ENCODE measurements around the gene RALB. TPM values are rescaled to one million over a fixed set of nuclear protein-coding genes. Genes with fewer than 3 reads are reported as not detected.

Gene RALB
- total and polyA plus RNA-seq, 2 of the 8 experiments (the other 6 are each of a cell fraction or from before 2014, with no cell fraction given): 12.0 to 16.6 TPM

DNA sequence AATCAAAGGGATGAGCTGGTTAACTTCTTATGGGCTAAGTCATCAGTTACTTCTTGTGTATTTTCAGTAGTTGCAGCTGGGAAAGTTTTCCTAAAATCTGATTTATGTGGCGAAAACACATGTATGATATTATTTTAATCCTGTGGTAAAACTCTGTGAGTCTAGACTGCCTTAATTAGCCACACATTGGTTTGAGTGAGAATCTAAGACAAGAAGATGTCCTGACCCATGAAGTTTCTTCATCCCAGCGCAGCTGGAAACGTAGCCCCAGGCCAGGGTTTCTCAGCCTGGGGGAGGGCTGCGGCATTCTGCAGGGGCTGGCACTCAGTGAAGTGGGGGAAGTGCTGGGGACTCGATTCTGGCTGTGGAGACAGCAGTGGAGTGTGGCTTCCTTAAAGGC lies 48.6 kb downstream of the RALB start (continued):
- TF ChIP-seq, protein P1, sequence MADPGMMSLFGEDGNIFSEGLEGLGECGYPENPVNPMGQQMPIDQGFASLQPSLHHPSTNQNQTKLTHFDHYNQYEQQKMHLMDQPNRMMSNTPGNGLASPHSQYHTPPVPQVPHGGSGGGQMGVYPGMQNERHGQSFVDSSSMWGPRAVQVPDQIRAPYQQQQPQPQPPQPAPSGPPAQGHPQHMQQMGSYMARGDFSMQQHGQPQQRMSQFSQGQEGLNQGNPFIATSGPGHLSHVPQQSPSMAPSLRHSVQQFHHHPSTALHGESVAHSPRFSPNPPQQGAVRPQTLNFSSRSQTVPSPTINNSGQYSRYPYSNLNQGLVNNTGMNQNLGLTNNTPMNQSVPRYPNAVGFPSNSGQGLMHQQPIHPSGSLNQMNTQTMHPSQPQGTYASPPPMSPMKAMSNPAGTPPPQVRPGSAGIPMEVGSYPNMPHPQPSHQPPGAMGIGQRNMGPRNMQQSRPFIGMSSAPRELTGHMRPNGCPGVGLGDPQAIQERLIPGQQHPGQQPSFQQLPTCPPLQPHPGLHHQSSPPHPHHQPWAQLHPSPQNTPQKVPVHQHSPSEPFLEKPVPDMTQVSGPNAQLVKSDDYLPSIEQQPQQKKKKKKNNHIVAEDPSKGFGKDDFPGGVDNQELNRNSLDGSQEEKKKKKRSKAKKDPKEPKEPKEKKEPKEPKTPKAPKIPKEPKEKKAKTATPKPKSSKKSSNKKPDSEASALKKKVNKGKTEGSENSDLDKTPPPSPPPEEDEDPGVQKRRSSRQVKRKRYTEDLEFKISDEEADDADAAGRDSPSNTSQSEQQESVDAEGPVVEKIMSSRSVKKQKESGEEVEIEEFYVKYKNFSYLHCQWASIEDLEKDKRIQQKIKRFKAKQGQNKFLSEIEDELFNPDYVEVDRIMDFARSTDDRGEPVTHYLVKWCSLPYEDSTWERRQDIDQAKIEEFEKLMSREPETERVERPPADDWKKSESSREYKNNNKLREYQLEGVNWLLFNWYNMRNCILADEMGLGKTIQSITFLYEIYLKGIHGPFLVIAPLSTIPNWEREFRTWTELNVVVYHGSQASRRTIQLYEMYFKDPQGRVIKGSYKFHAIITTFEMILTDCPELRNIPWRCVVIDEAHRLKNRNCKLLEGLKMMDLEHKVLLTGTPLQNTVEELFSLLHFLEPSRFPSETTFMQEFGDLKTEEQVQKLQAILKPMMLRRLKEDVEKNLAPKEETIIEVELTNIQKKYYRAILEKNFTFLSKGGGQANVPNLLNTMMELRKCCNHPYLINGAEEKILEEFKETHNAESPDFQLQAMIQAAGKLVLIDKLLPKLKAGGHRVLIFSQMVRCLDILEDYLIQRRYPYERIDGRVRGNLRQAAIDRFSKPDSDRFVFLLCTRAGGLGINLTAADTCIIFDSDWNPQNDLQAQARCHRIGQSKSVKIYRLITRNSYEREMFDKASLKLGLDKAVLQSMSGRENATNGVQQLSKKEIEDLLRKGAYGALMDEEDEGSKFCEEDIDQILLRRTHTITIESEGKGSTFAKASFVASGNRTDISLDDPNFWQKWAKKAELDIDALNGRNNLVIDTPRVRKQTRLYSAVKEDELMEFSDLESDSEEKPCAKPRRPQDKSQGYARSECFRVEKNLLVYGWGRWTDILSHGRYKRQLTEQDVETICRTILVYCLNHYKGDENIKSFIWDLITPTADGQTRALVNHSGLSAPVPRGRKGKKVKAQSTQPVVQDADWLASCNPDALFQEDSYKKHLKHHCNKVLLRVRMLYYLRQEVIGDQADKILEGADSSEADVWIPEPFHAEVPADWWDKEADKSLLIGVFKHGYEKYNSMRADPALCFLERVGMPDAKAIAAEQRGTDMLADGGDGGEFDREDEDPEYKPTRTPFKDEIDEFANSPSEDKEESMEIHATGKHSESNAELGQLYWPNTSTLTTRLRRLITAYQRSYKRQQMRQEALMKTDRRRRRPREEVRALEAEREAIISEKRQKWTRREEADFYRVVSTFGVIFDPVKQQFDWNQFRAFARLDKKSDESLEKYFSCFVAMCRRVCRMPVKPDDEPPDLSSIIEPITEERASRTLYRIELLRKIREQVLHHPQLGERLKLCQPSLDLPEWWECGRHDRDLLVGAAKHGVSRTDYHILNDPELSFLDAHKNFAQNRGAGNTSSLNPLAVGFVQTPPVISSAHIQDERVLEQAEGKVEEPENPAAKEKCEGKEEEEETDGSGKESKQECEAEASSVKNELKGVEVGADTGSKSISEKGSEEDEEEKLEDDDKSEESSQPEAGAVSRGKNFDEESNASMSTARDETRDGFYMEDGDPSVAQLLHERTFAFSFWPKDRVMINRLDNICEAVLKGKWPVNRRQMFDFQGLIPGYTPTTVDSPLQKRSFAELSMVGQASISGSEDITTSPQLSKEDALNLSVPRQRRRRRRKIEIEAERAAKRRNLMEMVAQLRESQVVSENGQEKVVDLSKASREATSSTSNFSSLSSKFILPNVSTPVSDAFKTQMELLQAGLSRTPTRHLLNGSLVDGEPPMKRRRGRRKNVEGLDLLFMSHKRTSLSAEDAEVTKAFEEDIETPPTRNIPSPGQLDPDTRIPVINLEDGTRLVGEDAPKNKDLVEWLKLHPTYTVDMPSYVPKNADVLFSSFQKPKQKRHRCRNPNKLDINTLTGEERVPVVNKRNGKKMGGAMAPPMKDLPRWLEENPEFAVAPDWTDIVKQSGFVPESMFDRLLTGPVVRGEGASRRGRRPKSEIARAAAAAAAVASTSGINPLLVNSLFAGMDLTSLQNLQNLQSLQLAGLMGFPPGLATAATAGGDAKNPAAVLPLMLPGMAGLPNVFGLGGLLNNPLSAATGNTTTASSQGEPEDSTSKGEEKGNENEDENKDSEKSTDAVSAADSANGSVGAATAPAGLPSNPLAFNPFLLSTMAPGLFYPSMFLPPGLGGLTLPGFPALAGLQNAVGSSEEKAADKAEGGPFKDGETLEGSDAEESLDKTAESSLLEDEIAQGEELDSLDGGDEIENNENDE (IDR thresholded peaks at IDR 0.05; ENCODE audit: insufficient replicate concordance, low read length): no peak
- TF ChIP-seq RNF2 (IDR thresholded peaks at IDR 0.05; ENCODE audit: borderline replicate concordance, low read depth, low read length, missing control alignments, poor library complexity, severe bottlenecking): no peak
